GM19238 (cell line): Measurements from ENCODE around the gene TTYH3.
"Not testable (repeated sequence)": the region's sequence is repeated elsewhere in the genome, so short reads cannot be mapped to it uniquely, and the experiment has no call there.

Source experiments
- DNase-seq: peaks from one replicate; pipeline ENCODE4 v3.0.0; 2011; ENCODE audit warnings: low spot score; ENCODE audit not compliant: insufficient read length

The TTYH3 gene

GRCh38 chr7:2602406-2603043 lies 29.3 kb upstream of the TTYH3 start:
- DNase-seq: no peak

- no peak for DNase-seq
Observed at GRCh38 chr7:2603044-2603965, 28.5 kb upstream of the TTYH3 start.

GRCh38 chr7:2604608-2605174 lies 27.1 kb upstream of the TTYH3 start:
- DNase-seq: no peak

GRCh38 chr7:2605608-2606538 lies 25.9 kb upstream of the TTYH3 start:
- DNase-seq: no peak

- DNase-seq: no peak
Observed at GRCh38 chr7:2606539-2606936, 25.2 kb upstream of the TTYH3 start.

- DNase-seq: no peak
Observed at GRCh38 chr7:2607122-2607922, 24.5 kb upstream of the TTYH3 start.

- DNase-seq: no peak
Observed at GRCh38 chr7:2607923-2608904, 23.6 kb upstream of the TTYH3 start.

- DNase-seq: peak; percentile 81
Observed at GRCh38 chr7:2608921-2609411, 22.8 kb upstream of the TTYH3 start.

- not testable (repeated sequence) for DNase-seq
Observed at GRCh38 chr7:2609646-2610045, 22.1 kb upstream of the TTYH3 start.

GRCh38 chr7:2610466-2610865 lies 21.3 kb upstream of the TTYH3 start:
- no peak for DNase-seq

- no peak for DNase-seq
Observed at GRCh38 chr7:2610898-2611297, 20.9 kb upstream of the TTYH3 start.

GRCh38 chr7:2611401-2611800 lies 20.4 kb upstream of the TTYH3 start:
- DNase-seq: no peak

GRCh38 chr7:2611922-2612321 lies 19.9 kb upstream of the TTYH3 start:
- DNase-seq: no peak

- no peak for DNase-seq
Observed at GRCh38 chr7:2612445-2613097, 19.2 kb upstream of the TTYH3 start.

GRCh38 chr7:2613098-2613930 lies 18.5 kb upstream of the TTYH3 start:
- DNase-seq: no peak

GRCh38 chr7:2613931-2614600 lies 17.7 kb upstream of the TTYH3 start:
- no peak for DNase-seq
